Measurements from ENCODE around the gene GPC4.

The GPC4 gene

DNA sequence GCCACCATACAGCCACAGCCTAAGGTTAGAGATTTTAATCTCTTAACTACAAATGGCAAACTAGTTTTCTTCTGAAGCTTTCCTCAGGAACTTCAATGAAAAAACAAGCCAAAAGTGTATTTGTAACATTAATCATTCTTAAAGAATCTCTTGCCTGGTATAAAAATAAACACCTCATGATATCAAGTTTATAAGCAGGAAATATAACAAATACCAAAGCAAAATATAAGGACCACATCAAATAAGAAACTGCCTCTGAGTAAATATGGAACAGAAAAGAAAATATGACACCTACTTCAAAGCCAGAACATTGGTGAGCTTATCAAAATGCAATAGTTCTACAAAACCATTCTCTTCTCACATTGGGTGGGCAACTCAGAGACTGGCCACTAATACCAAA lies 89.9 kb downstream of the GPC4 start:
- TF ChIP-seq, protein P1, sequence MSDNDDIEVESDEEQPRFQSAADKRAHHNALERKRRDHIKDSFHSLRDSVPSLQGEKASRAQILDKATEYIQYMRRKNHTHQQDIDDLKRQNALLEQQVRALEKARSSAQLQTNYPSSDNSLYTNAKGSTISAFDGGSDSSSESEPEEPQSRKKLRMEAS (IDR thresholded peaks at IDR 0.05), result no peak
- TF ChIP-seq FOXM1 (IDR thresholded peaks at IDR 0.05; ENCODE audit: borderline replicate concordance, low read depth) (no peak), TCF12 (IDR thresholded peaks at IDR 0.05; ENCODE audit: low read depth) (no peak), TAF1 (IDR thresholded peaks at IDR 0.05; ENCODE audit: low read depth) (no peak), CREB1 (IDR thresholded peaks at IDR 0.05; ENCODE audit: low read depth) (no peak), RAD21 (IDR thresholded peaks at IDR 0.05; ENCODE audit: low read depth) (no peak), ZBTB7A (IDR thresholded peaks at IDR 0.05; ENCODE audit: low read depth) (no peak), NFIC (IDR thresholded peaks at IDR 0.05) (no peak), TEAD4 (IDR thresholded peaks at IDR 0.05) (no peak), EP300 (IDR thresholded peaks at IDR 0.05; ENCODE audit: borderline replicate concordance) (no peak)
- TF ChIP-seq, protein P2, sequence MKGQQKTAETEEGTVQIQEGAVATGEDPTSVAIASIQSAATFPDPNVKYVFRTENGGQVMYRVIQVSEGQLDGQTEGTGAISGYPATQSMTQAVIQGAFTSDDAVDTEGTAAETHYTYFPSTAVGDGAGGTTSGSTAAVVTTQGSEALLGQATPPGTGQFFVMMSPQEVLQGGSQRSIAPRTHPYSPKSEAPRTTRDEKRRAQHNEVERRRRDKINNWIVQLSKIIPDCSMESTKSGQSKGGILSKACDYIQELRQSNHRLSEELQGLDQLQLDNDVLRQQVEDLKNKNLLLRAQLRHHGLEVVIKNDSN (IDR thresholded peaks at IDR 0.05), result no peak

DNA sequence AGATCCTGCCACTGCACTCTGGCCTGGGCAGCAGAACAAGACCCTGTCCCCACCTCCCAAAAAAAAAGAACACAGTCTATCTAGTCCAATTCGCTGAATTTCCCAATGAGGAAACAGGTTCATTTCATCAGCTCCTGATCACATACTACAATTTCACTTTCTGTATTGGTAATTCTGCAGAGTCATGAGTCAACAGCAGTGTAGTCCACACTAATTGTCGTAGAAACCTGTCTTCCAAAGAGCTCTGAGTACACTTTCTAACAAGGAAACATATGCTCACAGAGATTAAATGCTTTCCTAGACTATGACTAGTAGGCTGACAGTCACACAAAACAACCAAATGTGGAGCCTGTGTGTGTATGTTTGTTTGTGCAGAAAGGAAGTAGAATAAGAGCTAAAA lies 91.9 kb downstream of the GPC4 start:
- no peak for TF ChIP-seq RAD21 (IDR thresholded peaks at IDR 0.05; ENCODE audit: low read depth)
- no peak for TF ChIP-seq EP300 (IDR thresholded peaks at IDR 0.05; ENCODE audit: borderline replicate concordance)
- TF ChIP-seq TCF12 (IDR thresholded peaks at IDR 0.05; ENCODE audit: low read depth), result no peak
- TF ChIP-seq NFIC (IDR thresholded peaks at IDR 0.05), result no peak
- TF ChIP-seq FOXM1 (IDR thresholded peaks at IDR 0.05; ENCODE audit: borderline replicate concordance, low read depth), result no peak
- no peak for TF ChIP-seq ZBTB7A (IDR thresholded peaks at IDR 0.05; ENCODE audit: low read depth)
- no peak for TF ChIP-seq TAF1 (IDR thresholded peaks at IDR 0.05; ENCODE audit: low read depth)
- no peak for TF ChIP-seq TEAD4 (IDR thresholded peaks at IDR 0.05)
- no peak for TF ChIP-seq EGR1 (IDR thresholded peaks at IDR 0.05)
- TF ChIP-seq, protein P3, sequence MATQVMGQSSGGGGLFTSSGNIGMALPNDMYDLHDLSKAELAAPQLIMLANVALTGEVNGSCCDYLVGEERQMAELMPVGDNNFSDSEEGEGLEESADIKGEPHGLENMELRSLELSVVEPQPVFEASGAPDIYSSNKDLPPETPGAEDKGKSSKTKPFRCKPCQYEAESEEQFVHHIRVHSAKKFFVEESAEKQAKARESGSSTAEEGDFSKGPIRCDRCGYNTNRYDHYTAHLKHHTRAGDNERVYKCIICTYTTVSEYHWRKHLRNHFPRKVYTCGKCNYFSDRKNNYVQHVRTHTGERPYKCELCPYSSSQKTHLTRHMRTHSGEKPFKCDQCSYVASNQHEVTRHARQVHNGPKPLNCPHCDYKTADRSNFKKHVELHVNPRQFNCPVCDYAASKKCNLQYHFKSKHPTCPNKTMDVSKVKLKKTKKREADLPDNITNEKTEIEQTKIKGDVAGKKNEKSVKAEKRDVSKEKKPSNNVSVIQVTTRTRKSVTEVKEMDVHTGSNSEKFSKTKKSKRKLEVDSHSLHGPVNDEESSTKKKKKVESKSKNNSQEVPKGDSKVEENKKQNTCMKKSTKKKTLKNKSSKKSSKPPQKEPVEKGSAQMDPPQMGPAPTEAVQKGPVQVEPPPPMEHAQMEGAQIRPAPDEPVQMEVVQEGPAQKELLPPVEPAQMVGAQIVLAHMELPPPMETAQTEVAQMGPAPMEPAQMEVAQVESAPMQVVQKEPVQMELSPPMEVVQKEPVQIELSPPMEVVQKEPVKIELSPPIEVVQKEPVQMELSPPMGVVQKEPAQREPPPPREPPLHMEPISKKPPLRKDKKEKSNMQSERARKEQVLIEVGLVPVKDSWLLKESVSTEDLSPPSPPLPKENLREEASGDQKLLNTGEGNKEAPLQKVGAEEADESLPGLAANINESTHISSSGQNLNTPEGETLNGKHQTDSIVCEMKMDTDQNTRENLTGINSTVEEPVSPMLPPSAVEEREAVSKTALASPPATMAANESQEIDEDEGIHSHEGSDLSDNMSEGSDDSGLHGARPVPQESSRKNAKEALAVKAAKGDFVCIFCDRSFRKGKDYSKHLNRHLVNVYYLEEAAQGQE (IDR thresholded peaks at IDR 0.05; ENCODE audit: low read depth), result no peak
- TF ChIP-seq YY1 (IDR thresholded peaks at IDR 0.05; ENCODE audit: low read depth), result no peak
- TF ChIP-seq, protein P2 (IDR thresholded peaks at IDR 0.05), result no peak
- TF ChIP-seq CREB1 (IDR thresholded peaks at IDR 0.05; ENCODE audit: low read depth), result no peak
- TF ChIP-seq, protein P1 (IDR thresholded peaks at IDR 0.05), result no peak
- TF ChIP-seq CEBPB (IDR thresholded peaks at IDR 0.05), result no peak

DNA sequence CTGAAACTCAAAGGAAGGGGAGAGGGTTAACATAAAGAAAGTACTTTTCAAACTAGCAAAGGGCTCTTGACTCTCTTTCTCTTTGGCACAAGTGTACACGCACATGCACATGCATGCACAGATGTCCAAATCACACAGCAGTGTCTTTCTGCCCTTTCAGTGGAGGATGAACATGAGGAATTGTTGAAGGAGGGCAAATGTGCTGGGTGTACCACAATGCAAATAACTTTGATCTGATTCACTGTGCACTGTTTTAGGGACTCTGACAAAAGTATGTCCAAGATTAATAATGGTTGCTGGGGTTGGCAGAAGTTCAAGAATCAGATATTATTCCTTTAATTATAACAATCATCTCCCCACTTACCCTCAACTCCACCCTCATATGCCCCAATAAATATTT lies 93.8 kb downstream of the GPC4 start:
- TF ChIP-seq NFIC (IDR thresholded peaks at IDR 0.05) (no peak), ZBTB7A (IDR thresholded peaks at IDR 0.05; ENCODE audit: low read depth) (no peak), EP300 (IDR thresholded peaks at IDR 0.05; ENCODE audit: borderline replicate concordance) (no peak), FOXM1 (IDR thresholded peaks at IDR 0.05; ENCODE audit: borderline replicate concordance, low read depth) (no peak), YY1 (IDR thresholded peaks at IDR 0.05; ENCODE audit: low read depth) (no peak), TAF1 (IDR thresholded peaks at IDR 0.05; ENCODE audit: low read depth) (no peak), CREB1 (IDR thresholded peaks at IDR 0.05; ENCODE audit: low read depth) (no peak), EGR1 (IDR thresholded peaks at IDR 0.05) (no peak), CEBPB (IDR thresholded peaks at IDR 0.05) (no peak), TCF12 (IDR thresholded peaks at IDR 0.05; ENCODE audit: low read depth) (no peak)
- TF ChIP-seq, protein P3 (IDR thresholded peaks at IDR 0.05; ENCODE audit: low read depth), result no peak

DNA sequence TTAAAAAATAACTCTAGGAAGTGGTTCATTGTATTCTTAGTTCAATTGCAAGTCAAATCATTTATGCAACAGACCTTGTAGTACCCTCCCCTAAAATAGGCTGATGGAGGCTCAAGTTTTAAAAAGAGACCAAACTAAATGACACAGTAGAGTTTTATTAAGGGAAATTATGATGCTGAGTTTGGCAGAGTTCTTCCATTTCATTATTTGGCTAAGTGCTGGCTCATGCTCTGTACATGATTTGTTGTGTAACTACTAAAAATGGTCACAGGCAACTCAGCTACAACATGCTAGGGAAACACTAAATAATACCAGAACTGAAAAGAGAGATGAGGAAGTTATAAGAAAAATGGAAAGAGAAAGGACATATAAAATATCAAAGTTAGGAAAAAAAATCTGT lies 101.0 kb downstream of the GPC4 start:
- TF ChIP-seq EP300 (IDR thresholded peaks at IDR 0.05; ENCODE audit: borderline replicate concordance) (no peak), TCF12 (IDR thresholded peaks at IDR 0.05; ENCODE audit: low read depth) (no peak), RAD21 (IDR thresholded peaks at IDR 0.05; ENCODE audit: low read depth) (no peak), YY1 (IDR thresholded peaks at IDR 0.05; ENCODE audit: low read depth) (no peak), CEBPB (IDR thresholded peaks at IDR 0.05) (no peak), CREB1 (IDR thresholded peaks at IDR 0.05; ENCODE audit: low read depth) (no peak), NFIC (IDR thresholded peaks at IDR 0.05) (no peak), TEAD4 (IDR thresholded peaks at IDR 0.05) (no peak), ZBTB7A (IDR thresholded peaks at IDR 0.05; ENCODE audit: low read depth) (no peak), FOXM1 (IDR thresholded peaks at IDR 0.05; ENCODE audit: borderline replicate concordance, low read depth) (no peak), TAF1 (IDR thresholded peaks at IDR 0.05; ENCODE audit: low read depth) (no peak), EGR1 (IDR thresholded peaks at IDR 0.05) (no peak)
- TF ChIP-seq, protein P3 (IDR thresholded peaks at IDR 0.05; ENCODE audit: low read depth), result no peak
- TF ChIP-seq, protein P1 (IDR thresholded peaks at IDR 0.05), result no peak
- TF ChIP-seq, protein P2 (IDR thresholded peaks at IDR 0.05), result no peak

All from Ishikawa (cell line).